HepG2 (cell line): Measurements from ENCODE around the gene DUOXA2. TPM values are rescaled to one million over a fixed set of nuclear protein-coding genes. Genes with fewer than 3 reads are reported as not detected.

Experiments used
- ARNT2 ChIP-seq: sonication (generic); formaldehyde crosslinking; IDR thresholded peaks from 2 replicates; pipeline ENCODE4 v1.8.0; 2022; ENCODE audit warnings: mild to moderate bottlenecking, low read depth, missing genetic modification reagents, moderate library complexity
- ATAD3A ChIP-seq: sonication (generic); formaldehyde crosslinking; IDR thresholded peaks from 2 replicates; pipeline ENCODE4 v1.4.0; 2020; ENCODE audit warnings: missing genetic modification reagents
- CREBL2 ChIP-seq: sonication (generic); formaldehyde crosslinking; IDR thresholded peaks from 2 replicates; pipeline ENCODE4 v1.8.1; 2023; ENCODE audit warnings: missing genetic modification reagents, mild to moderate bottlenecking, borderline replicate concordance
- DPF2 ChIP-seq: sonication (generic); formaldehyde crosslinking; IDR thresholded peaks from 2 replicates; pipeline ENCODE4 v1.4.0; 2020; ENCODE audit warnings: mild to moderate bottlenecking, low read depth, missing genetic modification reagents, borderline replicate concordance
- FOXK1 ChIP-seq: sonication (generic); formaldehyde crosslinking; IDR thresholded peaks from 2 replicates; pipeline ENCODE4 v1.4.0; 2020; ENCODE audit warnings: low read depth, missing genetic modification reagents, borderline replicate concordance
- LRRFIP1 ChIP-seq: sonication (generic); formaldehyde crosslinking; conservative IDR thresholded peaks from 2 replicates; pipeline ENCODE4 v1.4.0; 2020; ENCODE audit warnings: missing genetic modification reagents
- NAIF1 ChIP-seq: sonication (generic); formaldehyde crosslinking; IDR thresholded peaks from 2 replicates; pipeline ENCODE4 v1.5.0; 2020; ENCODE audit warnings: mild to moderate bottlenecking, missing genetic modification reagents, borderline replicate concordance
- RXRB ChIP-seq: IDR thresholded peaks from 2 replicates; pipeline ENCODE4 v1.6.1; 2016; ENCODE audit warnings: borderline replicate concordance, missing genetic modification reagents, missing compliant biosample characterization
- SALL2 ChIP-seq: sonication (generic); formaldehyde crosslinking; IDR thresholded peaks from 2 replicates; pipeline ENCODE4 v1.8.1; 2023; ENCODE audit warnings: mild to moderate bottlenecking, missing genetic modification reagents, inconsistent platforms
- SAP130 ChIP-seq: IDR thresholded peaks from 2 replicates; pipeline ENCODE4 v1.6.1; 2016; ENCODE audit warnings: low read depth
- SNAPC5 ChIP-seq: sonication (generic); formaldehyde crosslinking; IDR thresholded peaks from 2 replicates; pipeline ENCODE4 v1.8.1; 2023; ENCODE audit warnings: mild to moderate bottlenecking, missing genetic modification reagents, borderline replicate concordance
- SP4 ChIP-seq: sonication (generic); formaldehyde crosslinking; IDR thresholded peaks from 2 replicates; pipeline ENCODE4 v1.8.1; 2023; ENCODE audit warnings: mild to moderate bottlenecking, missing genetic modification reagents
- TCF7L2 ChIP-seq: IDR thresholded peaks from 2 replicates; pipeline ENCODE4 v1.6.1; 2011; ENCODE audit warnings: mild to moderate bottlenecking, low read depth, low read length, moderate library complexity
- ZBTB2 ChIP-seq: sonication (generic); formaldehyde crosslinking; IDR thresholded peaks from 2 replicates; pipeline ENCODE4 v1.8.0; 2022; ENCODE audit warnings: low read depth, missing genetic modification reagents
- ZFP82 ChIP-seq: sonication (generic); formaldehyde crosslinking; IDR thresholded peaks from 2 replicates; pipeline ENCODE4 v1.5.1; 2020; ENCODE audit warnings: mild to moderate bottlenecking, missing genetic modification reagents, borderline replicate concordance
- ZMYM4 ChIP-seq: sonication (generic); formaldehyde crosslinking; IDR thresholded peaks from 2 replicates; pipeline ENCODE4 v1.8.1; 2023; ENCODE audit warnings: mild to moderate bottlenecking, missing genetic modification reagents
- ZNF280D ChIP-seq: sonication (generic); formaldehyde crosslinking; IDR thresholded peaks from 2 replicates; pipeline ENCODE4 v1.5.1; 2020; ENCODE audit warnings: mild to moderate bottlenecking, missing genetic modification reagents
- ZNF30 ChIP-seq: sonication (generic); formaldehyde crosslinking; IDR thresholded peaks from 2 replicates; pipeline ENCODE4 v1.5.0; 2020; ENCODE audit warnings: mild to moderate bottlenecking, missing genetic modification reagents
- ZNF354B ChIP-seq: sonication (generic); formaldehyde crosslinking; IDR thresholded peaks from 2 replicates; pipeline ENCODE4 v1.8.0; 2022; ENCODE audit warnings: mild to moderate bottlenecking, missing genetic modification reagents
- ZNF382 ChIP-seq: sonication (generic); formaldehyde crosslinking; IDR thresholded peaks from 2 replicates; pipeline ENCODE4 v1.5.0; 2020; ENCODE audit warnings: missing genetic modification reagents, mild to moderate bottlenecking, borderline replicate concordance
- ZNF432 ChIP-seq: sonication (generic); formaldehyde crosslinking; IDR thresholded peaks from 2 replicates; pipeline ENCODE4 v1.5.0; 2020; ENCODE audit warnings: missing genetic modification reagents, mild to moderate bottlenecking, borderline replicate concordance
- ZNF546 ChIP-seq: sonication (generic); formaldehyde crosslinking; conservative IDR thresholded peaks from 2 replicates; pipeline ENCODE4 v1.8.1; 2023; ENCODE audit warnings: mild to moderate bottlenecking, missing genetic modification reagents
- ZNF670 ChIP-seq: sonication (generic); formaldehyde crosslinking; IDR thresholded peaks from 2 replicates; pipeline ENCODE4 v1.8.0; 2022; ENCODE audit warnings: mild to moderate bottlenecking, missing genetic modification reagents, borderline replicate concordance
- polyA plus RNA-seq, 8 experiments: library from polyadenylated mRNA; depleted of rRNA in 3 of 8; stranded (reverse) in 7 of 8; unstranded in 1 of 8; fragments of >200 nt; fragmentation: Illumina TruSeq in 4 of 8; extraction: Trizol in 4 of 8; gene quantifications; 2 replicates each; pipeline versions ENCODE4 v1.2.1 to v1.2.3, GENCODE V29; 2011 to 2016; ENCODE audit warnings: low read depth in 4 of 8, missing spikeins in 1 of 8, mixed read lengths in 1 of 8; ENCODE audit not compliant: insufficient read depth in 1 of 8
- total RNA-seq, 5 experiments: library from RNA; depleted of rRNA; stranded (reverse); fragments of >200 nt; fragmentation: Illumina TruSeq; extraction: Trizol; gene quantifications; 2 replicates each; pipeline ENCODE4 v1.2.3, GENCODE V29; 2016; ENCODE audit warnings: low read depth in 1 of 5

The DUOXA2 gene
- total and polyA plus RNA-seq, 2 of the 13 experiments (the other 11 are each of a cell fraction or from before 2014, with no cell fraction given): 0.32 TPM; not detected in 1

- TF ChIP-seq ARNT2 (CRISPR knock-in tag): no peak
- TF ChIP-seq LRRFIP1: no peak
- peak; percentile 25; the same call in 1 of the 2 replicates for TF ChIP-seq SP4
- no peak for TF ChIP-seq RXRB (CRISPR knock-in tag)
- TF ChIP-seq SNAPC5: no peak
- TF ChIP-seq ZNF432 (CRISPR knock-in tag): no peak
- no peak for TF ChIP-seq ZBTB2 (CRISPR knock-in tag)
- no peak for TF ChIP-seq ZNF30 (CRISPR knock-in tag)
- TF ChIP-seq ZMYM4 (CRISPR knock-in tag): no peak
- no peak for TF ChIP-seq TCF7L2
- TF ChIP-seq SALL2 (CRISPR knock-in tag): peak; percentile 77; the same call in 1 of the 2 replicates
- no peak for TF ChIP-seq DPF2 (CRISPR knock-in tag)
- no peak for TF ChIP-seq ZNF280D (CRISPR knock-in tag)
- no peak for TF ChIP-seq ZFP82
- TF ChIP-seq FOXK1 (CRISPR knock-in tag): no peak
- no peak for TF ChIP-seq ATAD3A
- no peak; the same call in 1 of the 2 replicates for TF ChIP-seq SAP130
- TF ChIP-seq NAIF1 (CRISPR knock-in tag): no peak
- no peak for TF ChIP-seq ZNF670 (CRISPR knock-in tag)
- no peak for TF ChIP-seq ZNF354B (CRISPR knock-in tag)
- no peak for TF ChIP-seq ZNF546 (CRISPR knock-in tag)
- TF ChIP-seq CREBL2: no peak
- TF ChIP-seq ZNF382 (CRISPR knock-in tag): no peak
These were observed 48.8 kb downstream of the DUOXA2 start (continued) for GRCh38 chr15:45162771-45163507.
